ENCODE data around the gene MMP24OS.
A peak's percentile ranks its signal among the peaks of the same experiment; 100 is the strongest.
"Not testable (repeated sequence)": the region's sequence is repeated elsewhere in the genome, so short reads cannot be mapped to it uniquely, and the experiment has no call there.

Gene MMP24OS

DNA sequence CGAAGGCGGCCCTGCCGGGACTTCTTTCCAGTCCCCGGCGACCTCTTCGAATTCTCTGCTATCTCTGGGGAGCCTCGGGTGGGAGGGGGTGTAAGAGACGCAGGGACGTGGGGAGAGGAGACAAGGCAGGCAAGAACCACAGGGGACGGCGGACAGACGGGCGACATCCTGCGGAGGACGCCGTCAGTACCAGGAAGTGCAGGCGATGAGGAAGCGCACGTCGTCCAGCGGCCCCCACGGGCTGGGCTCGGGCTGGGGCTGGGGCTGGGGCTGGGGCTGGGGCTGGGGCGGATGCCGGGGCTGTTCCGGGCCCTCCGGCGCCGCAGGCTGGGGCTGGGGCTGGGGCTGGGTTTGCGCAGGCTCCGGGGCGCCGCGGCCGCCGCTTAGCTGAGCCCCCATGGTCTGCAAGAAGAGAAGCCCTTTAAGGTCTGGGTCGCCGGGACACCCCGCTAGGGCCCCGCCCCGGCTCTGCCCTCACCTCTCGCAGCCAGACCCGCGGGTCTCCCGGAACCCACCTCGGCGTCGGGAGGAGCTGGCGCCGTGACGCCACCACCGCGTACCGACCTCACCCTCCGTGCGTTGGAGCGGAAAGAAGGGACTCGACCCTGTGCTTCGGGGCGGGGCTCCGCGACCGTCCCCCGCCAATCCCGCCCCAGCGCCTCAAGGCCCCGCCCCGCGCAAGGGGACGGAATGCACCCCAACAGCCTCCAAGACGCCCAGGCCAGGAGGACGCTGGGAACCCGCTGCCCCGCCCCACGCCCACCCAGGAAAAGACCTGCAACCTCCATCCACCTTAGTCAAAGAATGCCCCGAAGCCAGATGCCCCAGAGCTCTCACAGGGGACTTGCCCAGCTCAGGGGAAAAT is at the start of gene MMP24OS:
MMP24OS (minus strand) TSS at position 592 of the 865 bp plus-strand sequence; CDS start at position 399, 193 bp downstream.
- DNase-seq = peak; percentile 88

DNA sequence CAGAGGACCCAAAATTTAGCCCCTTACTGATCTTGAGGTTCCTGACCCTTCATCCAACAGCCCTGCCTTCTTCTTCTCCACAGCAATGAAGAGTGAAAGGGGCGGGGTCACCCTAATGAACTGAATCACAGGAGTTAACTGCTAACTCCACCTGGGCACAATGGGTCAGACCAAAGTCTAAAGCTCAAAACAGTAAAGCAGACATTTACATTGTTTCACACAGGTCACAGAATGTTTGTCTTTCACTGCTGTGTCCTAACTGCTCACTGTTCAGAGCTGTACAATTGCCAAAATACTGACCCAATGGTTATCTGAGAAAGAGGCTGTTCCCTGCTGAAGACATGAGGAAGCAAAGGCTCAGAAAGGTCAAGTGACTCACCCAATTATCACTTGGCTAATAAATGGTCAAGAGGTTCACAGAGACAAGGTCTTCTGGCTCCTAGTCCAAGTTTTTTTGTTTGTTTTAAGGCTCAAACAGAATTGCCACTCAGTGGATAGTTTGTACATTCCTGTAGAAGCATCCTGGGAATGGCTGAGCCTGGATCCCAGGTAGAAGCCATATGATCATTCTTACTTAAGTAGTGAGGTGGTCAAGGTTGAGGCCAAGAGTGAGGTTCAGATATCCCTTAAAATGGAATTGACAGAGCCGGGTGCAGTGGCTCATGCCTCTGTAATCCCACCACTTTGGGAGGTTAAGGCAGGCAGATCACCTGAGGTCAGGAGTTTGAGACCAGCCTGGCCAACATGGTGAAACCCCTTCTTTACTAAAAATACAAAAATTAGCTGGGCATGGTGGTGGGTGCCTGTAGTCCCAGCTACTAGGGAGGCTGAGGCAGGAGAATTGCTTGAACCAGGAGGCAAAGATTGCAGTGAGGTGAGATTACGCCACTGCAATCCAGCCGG is 49.4 kb upstream of the MMP24OS start:
- no peak for DNase-seq

DNA sequence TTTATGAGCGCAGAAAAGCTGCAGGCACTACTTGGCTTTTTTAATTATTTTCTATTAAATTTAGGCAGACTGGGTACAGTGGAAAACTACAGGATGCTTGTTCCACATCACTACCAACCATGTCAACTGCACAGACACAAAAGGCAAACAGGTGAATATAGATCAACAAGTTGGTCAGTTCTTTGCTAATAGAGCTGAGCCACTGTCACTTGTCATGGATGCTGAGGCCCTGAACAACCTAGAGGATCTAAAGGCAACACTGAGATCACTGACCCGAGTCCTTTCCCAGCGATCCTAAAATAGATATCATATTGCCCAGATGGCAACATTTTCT is 48.8 kb upstream of the MMP24OS start:
- no peak for DNase-seq

DNA sequence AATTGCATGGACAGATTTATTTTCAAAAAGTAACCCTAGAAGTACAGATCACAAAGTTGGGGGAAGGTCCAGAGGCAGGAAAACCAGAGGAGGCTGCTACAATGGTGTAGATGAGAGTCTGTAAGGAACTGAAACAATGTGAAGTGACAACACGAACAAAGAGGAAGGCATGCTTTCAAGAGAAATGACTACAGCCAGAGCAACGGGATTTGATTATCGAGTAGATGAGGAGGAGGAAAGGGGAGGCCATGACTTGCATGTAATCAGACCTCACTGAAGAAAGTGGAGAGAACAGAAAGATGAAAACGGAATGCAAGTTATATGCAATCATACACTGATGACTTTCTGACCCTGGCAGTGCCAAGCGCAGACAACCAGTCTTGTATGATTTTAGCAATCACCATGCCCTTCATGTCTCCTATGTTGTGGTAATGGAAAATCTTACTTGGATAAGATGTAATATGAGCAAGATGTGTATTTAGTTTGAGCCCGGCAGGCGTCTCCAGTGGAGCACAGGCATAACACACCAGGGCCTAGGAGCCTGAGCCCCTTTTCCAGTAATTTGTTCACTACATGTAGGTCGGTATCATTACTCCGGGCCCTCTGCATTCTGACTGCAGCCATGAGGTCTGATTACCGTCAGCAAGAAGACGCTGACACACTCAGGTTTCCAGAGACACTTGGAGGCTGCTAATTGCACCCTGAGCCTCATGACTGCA is 48.3 kb upstream of the MMP24OS start:
- no peak for DNase-seq

DNA sequence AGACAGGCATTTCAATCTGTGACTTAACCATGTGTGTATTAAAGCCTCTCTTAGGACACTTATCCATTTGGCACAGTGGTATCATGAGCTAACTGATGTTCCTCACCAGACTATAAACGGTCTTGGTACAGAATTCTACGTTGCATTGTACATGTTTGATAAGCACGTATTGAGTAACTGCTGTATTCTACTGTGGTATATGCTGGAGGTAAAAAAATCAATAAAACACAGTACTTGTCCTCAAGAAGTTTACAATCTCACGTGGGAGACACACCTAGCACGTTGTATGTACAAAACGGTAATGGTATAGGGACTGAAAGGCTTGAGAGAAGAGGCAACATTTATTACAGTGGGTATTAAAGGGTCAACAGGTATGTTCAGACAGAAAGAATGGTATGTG is 47.5 kb upstream of the MMP24OS start:
- no peak for DNase-seq

DNA sequence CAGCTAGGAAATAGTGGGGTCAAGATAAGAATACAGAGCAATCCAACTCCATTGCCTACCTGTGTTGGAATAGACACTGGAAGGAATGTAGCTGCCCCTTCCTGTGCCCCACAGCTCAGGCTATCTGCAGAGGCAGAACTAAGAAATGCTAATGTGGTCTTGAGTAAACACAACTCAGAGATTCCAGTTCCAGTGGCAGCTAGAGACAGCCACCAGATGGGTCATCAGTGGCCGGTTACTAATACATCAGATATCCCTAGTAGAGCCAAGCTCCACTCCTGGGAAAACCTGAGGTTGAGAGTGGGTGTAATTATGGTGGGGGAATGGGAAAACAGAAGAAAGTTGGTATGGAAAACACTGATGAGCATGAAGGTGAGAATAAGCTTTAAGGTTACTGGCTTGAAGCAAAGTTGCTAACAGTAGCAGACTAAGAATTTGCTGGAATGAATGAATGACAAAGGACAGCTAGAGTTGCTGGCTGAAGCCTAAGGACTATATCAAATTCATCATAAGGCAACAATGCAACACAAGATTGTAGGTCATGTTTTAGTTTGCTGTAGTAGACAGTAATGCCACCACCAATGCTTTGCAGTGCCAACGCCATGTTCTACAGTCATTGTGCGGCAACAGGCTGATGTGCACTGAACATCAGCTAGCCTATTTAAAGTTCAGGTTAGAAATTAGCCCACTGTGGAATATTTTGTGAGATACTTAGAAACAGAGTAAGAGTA is 42.6 kb upstream of the MMP24OS start:
- no peak for DNase-seq

DNA sequence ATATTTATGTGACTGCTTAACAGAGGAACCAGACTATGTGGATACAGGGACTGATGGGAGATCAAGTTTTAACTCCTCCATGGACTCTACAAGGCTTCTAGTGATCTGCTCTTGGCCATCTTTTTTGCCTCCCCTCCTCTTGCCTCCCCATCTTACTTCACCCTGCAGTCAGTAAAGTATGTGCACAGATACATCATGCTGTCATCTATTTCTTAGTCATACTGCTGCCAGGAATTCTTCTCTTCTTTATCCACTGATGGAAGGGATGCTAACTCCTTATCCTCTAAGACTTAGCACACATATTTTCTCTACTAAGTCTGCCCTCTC is 41.9 kb upstream of the MMP24OS start:
- DNase-seq = no peak

DNA sequence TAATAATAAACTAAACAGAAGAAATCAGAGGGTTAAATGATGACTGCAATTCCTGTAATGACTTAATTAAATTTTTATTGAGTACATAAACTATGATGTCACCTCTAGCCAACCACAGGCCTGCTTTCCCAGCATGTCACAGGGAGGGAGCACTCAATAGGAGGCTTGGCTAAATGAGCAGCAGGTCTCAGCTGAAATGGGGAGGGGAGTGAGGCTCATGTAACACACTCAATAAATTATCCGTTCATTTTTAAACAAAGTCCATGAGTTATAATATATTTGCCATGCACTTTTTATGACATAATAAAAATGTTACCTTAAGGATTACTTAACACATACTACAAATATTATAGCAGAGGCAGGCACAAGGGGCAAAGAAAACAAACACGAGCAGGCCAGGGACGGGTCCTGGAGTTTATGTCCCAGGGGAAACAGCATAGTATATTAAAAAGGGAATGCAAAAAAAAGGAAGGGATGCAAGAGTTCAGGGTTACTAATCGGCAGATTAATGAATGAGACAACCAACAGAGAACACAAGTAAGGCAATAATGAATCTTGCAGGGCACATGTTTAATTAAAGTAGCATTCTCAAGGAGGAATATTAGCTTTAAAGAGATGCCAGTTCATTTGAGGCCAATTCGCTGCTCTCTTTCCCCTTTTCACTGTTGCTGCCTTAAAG is 41.4 kb upstream of the MMP24OS start:
- no peak for DNase-seq

DNA sequence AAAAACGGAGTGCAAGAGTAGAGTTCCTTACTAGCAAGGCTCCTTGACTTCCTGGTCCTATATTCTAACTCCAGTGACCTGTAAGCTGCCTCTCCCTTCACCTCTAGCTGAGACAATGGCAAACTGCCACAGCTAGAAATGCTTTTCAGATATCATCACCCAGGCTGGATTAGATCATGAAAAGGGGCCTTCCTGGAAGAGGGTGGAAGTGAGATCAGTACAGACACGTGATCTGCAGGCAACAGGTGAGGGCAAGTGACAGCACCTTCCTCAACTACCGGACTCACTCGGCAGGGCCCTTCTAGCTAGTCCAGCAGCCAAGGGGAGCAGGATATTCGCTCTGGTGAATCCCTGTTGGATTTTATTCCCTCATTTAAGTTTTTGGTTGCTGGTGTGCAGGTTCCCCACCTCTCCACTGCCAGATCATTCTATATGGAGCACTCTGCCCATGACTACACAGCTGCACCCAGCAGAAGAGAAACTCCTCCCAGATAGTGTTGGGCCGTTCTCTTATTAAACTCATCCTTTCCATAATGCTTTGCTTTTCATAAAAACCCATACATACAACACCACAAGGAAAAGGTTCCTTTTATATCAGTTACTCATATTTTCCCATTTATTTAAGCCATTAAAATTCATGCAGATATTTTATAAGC is 40.7 kb upstream of the MMP24OS start:
- DNase-seq = no peak

DNA sequence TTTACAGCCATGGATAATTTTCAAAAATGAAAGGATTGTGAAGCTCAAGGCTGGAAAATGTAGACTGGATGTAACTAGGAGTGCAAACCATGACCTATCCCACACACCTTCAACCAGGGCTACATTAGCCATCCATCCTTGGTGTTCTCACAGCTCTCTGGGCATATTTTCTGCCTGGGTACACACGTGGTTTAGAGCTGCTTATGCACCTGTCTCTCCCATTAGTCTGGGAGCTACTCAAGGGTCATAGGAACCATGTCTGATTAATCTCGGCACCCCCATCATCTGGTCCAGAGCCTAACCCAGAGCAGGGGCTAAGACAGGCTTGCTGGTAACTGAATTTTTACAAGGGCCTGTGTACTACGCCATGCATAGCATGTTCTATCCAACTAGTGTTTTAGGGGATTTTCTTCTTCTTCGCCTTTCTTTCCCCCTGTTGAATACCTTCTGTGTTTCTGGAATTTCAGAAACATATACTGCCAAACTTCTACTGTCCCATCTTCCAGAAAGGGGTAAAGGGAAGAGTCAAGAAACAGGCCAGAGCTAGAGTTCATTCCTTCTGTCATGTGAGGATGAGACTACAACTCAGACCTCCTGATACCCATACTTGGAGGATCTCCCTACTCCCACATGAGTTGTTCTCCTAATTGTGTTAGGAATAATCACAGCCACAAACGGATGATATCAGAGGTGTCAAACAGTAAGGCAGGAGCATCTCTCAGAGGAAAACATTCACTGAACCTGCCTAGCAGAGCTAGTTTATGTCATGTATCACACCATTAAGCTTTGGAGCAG is 39.7 kb upstream of the MMP24OS start:
- DNase-seq = no peak

DNA sequence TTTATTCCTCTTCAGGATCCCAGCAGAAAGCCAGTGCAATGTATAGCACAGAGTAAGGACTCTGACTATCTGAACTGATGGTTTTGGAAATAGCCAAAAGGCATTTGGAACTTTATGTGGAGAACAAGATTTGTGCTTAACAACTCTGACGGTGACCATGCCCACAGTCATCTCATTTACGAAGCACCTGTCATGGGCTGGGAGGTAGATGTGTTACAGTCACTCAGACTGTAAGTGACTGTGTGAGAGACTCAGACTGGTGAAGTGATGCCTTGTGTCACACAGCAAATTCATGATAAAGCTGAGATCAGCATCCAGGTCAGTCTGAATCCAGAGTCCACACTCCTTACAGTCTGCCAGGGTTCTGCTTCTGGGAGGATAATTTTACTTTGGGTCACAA is 38.2 kb upstream of the MMP24OS start:
- DNase-seq = no peak

DNA sequence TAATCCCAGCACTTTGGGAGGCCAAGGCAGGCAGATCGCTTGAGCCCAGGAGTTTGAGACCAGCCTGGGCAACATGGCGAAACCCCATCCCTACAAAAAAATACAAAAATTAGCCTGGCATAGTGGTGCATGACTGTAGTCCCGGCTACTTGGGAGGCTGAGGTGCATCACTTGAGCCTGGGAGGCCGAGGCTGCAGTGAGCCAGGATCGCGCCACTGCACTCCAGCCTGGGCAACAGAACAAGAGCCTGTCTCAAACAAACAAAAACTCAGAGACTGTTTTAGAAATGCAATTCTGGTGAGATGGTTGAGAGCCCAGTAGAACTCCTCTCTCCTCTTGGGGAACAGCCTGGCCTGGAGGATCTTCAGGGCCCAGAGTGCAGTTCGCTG is 37.7 kb upstream of the MMP24OS start:
- DNase-seq = not testable (repeated sequence)

DNA sequence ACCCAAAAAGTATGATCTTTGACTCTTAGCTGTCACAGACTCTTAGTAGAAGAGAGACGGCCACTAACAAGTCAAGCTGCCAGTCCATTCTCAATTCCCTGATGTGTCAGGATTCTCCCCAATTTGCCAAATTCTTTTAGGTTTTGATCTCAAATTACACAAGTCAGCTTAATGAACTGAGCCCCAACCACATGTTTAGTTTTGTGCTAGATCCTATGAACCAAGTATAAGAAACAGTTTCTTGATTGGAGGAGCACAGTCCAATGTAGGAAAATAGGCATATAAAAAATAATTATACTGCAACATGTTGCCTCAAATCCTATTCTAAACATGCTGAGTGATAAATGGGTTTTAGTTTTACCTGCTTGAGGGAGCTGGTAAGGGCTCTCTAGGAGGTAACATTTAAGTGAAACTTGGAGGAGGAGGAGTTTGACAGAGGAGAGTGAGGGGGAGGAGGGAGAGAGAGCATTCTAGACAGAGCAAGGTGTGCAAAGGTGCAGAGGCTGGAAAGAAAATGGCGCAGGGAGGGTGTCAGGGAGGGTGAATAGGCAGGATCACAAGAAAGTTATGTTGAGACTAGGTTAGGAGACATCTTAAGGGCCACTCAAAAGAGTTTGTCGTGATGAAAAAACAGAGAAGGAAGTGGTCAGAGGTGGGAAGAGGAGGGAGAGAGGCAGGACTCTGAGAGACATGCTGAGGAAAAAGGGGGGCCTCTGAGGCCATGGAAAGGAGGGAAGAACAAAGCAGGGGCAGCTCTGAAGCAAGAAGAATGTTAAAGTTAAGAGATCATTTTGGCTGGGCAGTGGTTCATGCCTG is 37.1 kb upstream of the MMP24OS start:
- DNase-seq = no peak

DNA sequence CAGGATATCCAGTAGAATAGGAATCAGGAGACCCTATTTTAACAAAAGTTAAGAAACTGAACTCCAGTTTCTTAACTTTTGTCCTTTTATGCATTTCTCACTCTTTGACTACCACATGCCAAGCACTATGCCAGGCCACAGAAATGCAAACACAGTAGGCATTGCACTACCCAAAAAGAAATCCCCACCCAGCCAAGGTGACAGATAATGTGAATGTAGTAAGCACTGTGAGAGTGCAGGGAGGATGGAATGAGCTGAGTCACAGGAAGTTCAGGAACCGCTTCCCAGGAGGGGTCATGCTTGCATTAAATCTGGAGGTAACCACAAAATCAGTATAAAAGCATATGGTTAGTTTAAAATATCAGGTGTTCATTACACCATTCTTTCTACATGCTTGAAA is 34.4 kb upstream of the MMP24OS start:
- DNase-seq = no peak

DNA sequence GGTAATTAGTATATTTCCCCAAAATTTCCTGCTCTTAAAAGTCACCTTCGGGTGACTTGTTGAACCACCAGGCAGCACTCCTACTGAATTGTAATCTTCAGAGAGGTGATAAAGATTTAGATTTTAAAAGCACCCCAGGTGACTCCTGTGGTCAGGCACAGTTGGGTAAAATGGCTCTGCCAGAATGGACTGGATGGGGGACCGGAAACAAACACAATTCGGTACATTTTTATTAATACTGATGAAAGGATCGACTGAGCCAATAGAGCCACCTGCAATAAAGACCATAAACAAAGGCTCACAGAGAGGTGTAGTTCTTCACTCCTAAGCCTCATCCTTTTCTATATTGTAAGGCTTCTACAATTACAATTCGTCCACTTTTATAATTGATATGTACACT is 33.9 kb upstream of the MMP24OS start:
- no peak for DNase-seq

DNA sequence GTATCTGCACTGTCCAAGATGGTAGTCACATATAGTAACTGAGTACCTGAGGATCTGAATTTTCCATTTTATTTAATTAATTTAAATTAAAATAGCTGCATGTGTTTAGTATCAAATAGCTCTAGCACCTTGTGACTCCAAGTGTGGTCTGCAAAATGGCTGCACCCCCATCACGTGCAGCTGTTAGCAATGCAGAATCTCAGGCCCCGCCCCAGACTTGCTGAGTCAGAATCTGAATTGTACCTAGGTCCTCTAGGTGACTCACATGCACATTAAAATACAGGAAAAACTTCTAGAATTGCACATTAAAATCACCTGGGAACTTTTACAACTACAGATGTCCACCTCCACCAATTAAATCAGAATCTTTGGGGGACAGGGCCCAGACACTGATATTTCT is 33.5 kb upstream of the MMP24OS start:
- peak; percentile 65 for DNase-seq

DNA sequence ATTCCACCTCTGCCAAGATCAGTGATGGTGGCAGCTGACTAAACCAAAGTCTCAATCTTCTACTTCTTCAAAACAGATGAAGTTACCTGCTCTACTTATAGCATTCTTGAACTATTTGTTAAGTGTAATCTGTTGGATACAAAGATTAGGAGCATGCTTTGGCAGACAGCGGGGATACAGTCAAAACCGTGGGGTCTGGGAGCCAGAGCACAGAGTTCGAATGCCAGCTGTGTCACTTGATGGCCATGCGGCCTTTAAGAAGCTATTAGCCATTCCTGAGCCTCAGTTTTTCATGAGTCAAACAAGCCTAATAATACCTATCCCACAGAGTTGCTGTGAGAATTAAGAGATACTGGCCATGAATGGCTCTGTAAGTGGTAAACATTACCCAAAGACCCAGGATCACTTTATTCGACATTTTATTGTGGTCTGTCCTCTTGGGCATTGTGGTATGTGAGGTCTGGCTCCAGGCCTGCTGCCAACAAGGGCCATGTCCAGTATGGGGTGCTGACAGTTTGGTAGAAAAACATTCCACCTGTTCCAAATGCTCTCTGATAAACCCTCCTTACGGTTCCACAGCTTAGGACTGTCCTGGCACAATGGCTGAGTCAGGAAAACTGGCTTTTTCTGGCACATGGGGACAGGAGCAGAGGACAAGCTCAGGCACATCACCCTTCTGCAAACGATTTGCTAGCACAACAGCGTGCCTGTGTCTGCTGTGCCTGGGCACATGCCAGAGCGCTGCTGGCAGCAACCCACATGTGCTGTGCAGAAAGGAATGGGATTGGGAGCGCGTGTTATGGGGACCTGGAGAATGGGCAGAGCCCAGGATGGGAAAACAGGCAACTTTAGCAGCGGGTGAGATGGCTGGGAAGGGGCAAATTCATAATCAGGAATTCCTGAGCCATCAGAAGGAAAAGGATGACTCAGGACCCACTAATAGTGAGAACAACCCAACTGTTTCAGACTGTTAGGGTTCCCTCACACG is 30.0 kb upstream of the MMP24OS start:
- no peak for DNase-seq

DNA sequence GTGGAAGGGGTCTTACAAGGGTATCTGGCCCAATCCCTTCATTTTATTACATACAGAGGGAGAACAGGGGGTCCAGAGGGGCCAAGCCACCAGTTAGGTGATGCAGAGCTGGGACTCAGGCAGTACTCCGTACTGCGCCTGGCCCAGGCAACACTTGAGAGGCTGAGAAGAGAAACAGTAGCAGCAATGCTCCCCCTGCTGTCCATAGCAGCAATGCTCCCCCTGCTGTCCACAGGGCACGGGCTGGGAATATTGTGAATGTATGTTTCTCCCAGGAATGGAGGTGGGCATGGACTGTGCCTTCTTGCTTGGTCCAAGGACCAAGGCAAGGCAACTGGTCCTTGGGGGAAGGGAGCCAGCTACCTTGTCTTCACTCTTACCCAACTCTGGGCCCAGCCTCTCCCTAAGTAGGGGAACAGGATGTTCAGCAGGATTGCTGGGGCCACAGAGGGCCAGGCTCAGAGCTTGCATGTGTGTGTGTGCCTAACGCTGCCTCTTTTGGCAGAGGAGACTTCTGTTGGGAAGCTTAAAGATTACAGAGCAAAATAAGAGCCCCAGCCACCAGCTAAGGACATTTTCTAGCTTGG is 29.1 kb upstream of the MMP24OS start:
- peak; percentile 24 for DNase-seq

All from stimulated activated CD4-positive, alpha-beta T cell treated with anti-CD3 and anti-CD28 coated beads, Interleukin-4, amount 100 ng/mL, for 1 hour (primary cell).